ENCODE measurements around the gene CRTAC1.

Gene CRTAC1

DNA sequence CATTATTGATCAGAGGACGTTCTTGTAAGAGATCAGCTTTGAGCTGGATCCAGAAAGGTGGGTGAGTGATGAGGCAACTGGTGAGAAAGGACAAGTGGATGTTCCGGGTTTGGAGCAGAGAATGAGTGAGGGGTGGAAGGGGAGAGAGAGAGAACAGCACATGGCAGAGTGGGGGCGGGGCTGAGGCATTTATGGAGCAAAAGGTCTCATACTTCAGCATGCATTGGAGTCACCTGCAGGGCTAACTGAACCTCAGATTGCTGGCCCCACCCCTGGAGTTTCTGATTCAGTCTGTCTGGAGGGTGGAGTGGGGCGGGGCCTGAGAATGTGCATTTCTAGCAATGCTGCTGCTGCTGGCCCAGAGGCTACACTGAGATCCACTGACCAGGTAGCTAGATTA, 109.6 kb downstream of the CRTAC1 start:
- DNase-seq, result no peak

DNA sequence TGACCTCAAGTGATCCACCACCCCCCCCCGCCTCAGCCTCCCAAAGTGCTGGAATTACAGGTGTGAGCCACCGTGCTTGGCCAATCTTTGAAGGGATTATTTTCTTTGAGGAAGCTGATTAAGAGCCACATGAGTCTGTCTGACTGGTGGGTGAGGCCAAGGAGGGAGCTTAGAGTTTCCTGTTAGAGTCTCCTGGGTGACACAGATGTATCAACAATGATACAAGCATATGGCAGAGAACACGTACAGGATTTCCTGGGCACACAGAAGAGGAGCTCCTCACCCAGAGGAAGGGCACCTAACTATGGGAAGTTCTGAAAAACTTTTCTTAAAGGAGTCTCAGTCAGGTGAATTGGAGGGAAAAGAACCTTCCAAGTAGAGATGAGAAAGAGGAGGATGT, 111.4 kb downstream of the CRTAC1 start:
- DNase-seq, result no peak

DNA sequence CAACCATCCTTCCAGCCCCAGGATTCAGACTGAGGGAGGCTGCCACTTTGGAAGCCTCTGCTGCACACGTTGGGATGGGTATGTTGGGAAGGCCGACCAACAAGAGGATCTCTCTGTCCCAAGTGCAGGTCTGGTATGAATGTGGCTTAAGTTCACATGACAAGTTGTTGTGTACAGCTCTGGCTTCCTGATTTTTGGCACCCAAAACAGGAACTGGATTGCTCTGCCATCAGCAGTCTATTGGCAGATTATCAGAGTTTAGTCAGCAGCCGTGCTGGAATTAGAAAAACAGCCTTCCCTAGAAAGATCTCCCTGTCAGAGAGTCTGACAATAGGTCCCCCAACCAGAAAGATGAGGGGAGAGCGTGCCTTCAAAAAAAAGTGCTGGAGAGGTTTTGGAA, 113.8 kb downstream of the CRTAC1 start:
- no peak for DNase-seq

DNA sequence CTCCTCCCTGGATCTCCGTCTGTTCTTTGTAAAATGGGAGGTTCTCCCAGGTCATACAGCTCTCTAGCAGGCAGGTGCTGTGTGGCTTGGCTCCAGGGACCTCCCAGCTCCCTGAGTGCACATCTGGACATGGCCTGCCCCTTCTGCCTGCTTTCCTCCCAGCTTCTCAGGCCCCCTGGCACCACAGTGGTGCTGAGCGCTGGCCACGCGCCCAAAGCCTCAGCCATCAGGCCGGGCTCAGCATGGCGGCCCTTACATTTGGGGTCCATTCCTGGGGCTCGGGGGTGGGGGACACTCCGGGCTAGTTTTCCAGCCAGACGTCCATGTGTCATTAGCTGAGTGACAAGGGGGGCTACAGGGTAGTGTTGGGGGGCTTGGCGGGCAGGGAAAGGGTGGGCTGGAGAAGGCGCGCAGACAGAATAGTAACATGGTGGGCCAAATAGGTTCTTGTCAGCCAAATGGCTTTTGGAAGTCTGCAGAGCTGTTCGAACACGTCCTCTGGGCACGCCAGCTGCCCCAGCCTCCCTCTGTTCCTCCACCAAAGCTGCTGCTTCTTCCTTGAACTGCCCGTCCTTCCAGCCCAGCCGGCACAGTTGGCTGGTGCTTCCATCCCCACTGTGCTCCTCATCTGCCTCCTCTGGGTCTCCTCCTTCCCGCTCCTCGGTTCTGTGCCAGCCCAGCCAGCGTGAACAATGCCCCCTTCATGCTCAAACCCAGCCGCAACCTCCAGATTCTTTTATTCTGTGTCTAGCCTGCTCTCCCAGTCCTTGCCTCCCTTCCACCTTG, 114.9 kb downstream of the CRTAC1 start:
- no peak for DNase-seq

- DNase-seq, result peak; percentile 7
These were observed 115.6 kb downstream of the CRTAC1 start for GRCh38 chr10:97914837-97915211.

GRCh38 chr10:97914171-97914836, 116.1 kb downstream of the CRTAC1 start:
- no peak for DNase-seq

DNA sequence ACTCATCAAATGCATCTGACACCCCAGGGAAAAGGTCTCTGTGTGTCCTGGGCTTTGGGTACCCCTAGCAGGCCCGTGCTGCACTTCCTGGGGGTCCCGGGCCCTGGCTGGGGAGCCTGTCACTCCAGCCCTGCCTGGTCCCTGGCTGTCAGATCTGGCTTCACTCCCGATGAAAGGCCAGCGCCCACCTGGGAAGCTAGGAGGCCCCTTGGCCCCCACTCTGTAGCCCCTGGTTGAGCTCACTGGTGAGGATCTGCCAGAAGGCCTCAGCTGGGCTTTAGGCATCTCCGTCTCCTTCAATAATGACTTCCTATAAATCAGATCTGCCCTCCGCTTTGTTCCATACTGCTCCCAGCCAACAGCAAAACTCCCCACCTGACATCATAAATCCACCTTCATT, 116.8 kb downstream of the CRTAC1 start:
- no peak for DNase-seq

DNA sequence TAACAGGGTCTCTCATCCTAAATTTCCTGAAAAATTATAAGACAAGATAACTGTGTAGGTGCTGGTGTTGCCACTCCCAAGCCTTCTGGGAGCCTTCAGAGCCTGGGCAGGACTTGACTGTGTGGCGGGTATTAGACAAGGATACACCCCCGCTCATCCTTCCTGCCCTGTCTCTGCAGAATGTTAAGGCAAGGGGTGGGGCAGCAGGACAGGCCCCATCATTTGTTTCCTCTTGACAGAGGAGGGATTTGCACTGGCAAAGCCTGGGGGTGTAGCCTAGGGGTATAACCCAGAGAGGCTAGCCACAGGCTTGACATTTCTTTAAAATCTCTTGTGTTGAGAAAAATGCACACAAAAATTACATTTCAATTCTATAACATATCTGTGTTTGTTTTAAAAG, 117.2 kb downstream of the CRTAC1 start:
- DNase-seq, result no peak

- DNase-seq, result no peak
These were observed 119.2 kb downstream of the CRTAC1 start for GRCh38 chr10:97911217-97911616.

- DNase-seq, result no peak
These were observed 119.8 kb downstream of the CRTAC1 start for GRCh38 chr10:97910661-97911060.

- DNase-seq, result no peak
These were observed 122.6 kb downstream of the CRTAC1 start for GRCh38 chr10:97907830-97908229.

DNA sequence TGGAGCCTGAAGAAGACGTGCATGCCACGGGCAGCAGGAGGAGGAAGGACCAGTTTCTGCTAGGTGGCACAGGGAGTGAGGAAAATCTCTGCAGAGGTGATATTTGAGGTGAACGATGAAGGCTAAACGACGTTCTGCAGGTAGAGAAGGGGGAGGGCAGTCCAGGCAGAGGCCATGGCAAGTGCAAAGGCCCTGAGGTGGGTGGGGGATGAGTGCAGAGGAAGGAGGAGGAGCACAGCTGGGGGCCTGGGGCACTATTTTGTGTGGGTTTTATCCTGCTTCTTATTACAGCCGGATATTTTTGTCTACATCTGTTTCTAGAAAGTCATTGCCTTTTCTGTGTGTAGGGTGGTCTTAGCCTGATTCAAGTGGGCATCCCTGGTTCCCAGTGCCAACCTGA, 123.2 kb downstream of the CRTAC1 start:
- DNase-seq, result no peak

- no peak for DNase-seq
These were observed 125.1 kb downstream of the CRTAC1 start for GRCh38 chr10:97905276-97905675.

DNA sequence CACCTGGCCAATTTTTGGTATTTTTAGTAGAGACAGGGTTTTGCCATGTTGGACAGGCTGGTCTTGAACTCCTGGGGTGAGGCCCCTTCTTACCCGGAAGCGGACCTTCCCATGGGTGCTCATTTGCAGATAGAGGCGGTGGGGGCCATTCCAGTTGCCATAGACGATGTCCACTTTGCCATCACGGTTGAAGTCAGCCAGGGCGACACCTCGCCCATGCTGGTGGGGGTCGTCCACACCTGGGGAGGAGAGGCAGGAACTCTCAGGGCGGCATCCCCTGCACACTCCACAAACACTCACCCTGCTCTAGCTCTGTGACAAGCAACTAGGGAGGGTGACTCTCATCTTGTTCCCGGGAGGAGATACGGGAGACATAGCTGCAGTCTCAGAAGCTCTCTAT, 125.8 kb downstream of the CRTAC1 start:
- no peak for DNase-seq

GRCh38 chr10:97904018-97904381, 126.4 kb downstream of the CRTAC1 start:
- no peak for DNase-seq

GRCh38 chr10:97903128-97904017, 127.0 kb downstream of the CRTAC1 start:
- DNase-seq, result no peak

DNA sequence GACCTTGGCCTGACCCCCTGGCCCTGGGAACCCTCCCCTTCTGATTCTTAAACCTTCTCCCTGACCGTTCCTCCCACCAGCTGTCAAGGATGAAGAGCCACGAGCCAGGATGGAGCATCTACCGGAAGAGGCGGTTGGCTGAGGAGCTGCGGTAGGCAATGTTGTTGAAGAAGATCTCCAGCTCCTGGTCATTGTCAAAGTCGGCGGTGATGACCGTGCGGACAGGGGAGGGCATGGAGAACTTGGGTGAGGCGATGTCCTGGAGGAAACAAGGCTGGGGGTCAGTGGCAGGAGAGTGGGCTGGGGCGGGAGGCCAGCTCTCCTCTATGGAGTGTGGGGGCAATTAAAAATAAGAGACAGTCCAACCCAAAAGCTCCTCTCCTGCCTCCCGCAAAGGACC, 129.0 kb downstream of the CRTAC1 start:
- no peak for DNase-seq

DNA sequence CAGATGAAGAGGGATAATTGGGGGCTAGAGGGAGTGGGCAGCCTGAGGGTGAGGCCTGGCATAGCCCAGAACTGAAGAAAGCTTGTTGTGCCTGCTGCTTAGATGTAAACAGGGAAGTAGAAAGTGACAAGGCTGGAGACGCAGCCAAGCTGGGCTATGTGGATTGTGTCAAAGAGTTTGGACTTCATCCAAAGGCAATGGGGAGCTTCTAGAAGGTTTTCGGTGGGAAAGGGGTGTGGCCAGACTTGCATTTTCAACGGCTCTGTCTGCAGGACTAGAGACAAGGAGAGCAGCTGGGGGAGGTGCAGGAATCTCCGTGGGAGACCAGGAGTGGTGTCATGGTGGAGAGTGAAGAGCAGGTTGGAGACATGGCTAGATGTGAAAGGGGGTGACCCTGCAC, 132.0 kb downstream of the CRTAC1 start:
- DNase-seq, result no peak

GRCh38 chr10:97896756-97897358, 133.6 kb downstream of the CRTAC1 start:
- no peak for DNase-seq

- no peak for DNase-seq
These were observed 134.5 kb downstream of the CRTAC1 start for GRCh38 chr10:97895915-97896314.

GRCh38 chr10:97895084-97895483, 135.3 kb downstream of the CRTAC1 start:
- DNase-seq, result no peak

DNA sequence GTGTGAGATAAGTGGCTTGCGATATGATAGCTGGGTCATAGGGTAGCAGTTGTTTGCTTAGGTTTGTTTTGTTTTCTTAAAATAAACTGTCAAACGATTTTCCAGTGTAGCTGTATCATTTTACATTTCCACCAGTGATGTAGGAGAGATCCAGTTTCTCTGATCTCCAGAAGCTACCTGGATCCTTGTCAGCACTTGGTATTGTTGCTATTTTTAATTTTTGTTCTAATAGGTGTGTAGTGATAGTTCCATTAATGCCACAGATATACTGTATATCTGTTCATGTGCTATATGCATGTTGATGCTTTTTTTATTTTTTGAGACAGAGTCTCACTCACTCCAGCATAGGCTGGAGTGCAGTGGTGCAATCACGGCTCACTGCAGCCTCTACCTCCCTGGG, 136.3 kb downstream of the CRTAC1 start:
- no peak for DNase-seq

GRCh38 chr10:97892939-97893338, 137.5 kb downstream of the CRTAC1 start:
- no peak for DNase-seq

All from NCI-H2081 treated with DMSO at 0.1 percent for 48 hours (cell line).